ENCODE results near the gene C17orf67.

C17orf67 gene

DNA sequence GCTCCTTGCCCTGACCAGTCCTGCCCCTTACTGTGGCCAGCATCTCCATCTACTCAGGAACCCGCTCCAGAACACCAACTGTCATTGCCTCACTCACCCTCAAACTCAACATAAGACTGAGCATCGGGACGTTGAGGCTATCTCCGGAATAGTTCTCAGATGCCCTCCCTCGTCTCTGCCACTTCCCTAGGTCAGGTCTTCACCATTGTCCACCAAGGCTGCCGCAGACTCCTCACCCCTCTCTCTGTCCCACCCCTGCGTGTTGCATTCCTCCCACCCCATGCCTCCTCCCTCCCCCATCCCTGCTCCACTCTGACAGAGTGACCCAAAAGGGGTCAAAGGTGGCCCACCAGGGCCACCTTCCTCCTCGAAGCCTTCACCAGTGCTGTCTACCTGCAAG, 37.2 kb downstream of the C17orf67 start:
- ChIA-PET CTCF (no interaction called here), POLR2A (no interaction called here)
- DNase-seq (ENCODE audit: extremely low spot score), result no peak
- TF ChIP-seq SP1 (IDR thresholded peaks at IDR 0.05) (no peak), ARNT (IDR thresholded peaks at IDR 0.05) (no peak), CTBP1 (IDR thresholded peaks at IDR 0.05; ENCODE audit: borderline replicate concordance) (no peak), SUZ12 (IDR thresholded peaks at IDR 0.05) (no peak), FOXK2 (IDR thresholded peaks at IDR 0.05) (no peak)

- TF ChIP-seq PKNOX1 (IDR thresholded peaks at IDR 0.05) (peak; percentile 89), SUZ12 (IDR thresholded peaks at IDR 0.05) (no peak), NFRKB (IDR thresholded peaks at IDR 0.05) (no peak), ZNF384 (IDR thresholded peaks at IDR 0.05) (no peak), CTBP1 (IDR thresholded peaks at IDR 0.05; ENCODE audit: borderline replicate concordance) (peak; percentile 29; the same call in 1 of the 2 replicates), BHLHE40 (IDR thresholded peaks at IDR 0.05; ENCODE audit: borderline replicate concordance) (no peak), SP1 (IDR thresholded peaks at IDR 0.05) (no peak)
- ChIA-PET CTCF (no interaction called here), POLR2A (no interaction called here)
- no peak for DNase-seq (ENCODE audit: extremely low spot score)
These were observed 38.4 kb downstream of the C17orf67 start for GRCh38 chr17:56795221-56795865.

GRCh38 chr17:56793957-56794356, 39.8 kb downstream of the C17orf67 start:
- TF ChIP-seq PKNOX1 (IDR thresholded peaks at IDR 0.05), result peak; percentile 67
- 0 out of 2 replicates have a peak, but pooled peaks have one; percentile 40 for TF ChIP-seq CTBP1 (IDR thresholded peaks at IDR 0.05; ENCODE audit: borderline replicate concordance)
- no peak for TF ChIP-seq LEF1 (IDR thresholded peaks at IDR 0.05; ENCODE audit: borderline replicate concordance)
- POLR2A ChIA-PET, result no interaction called here
- no peak for DNase-seq (ENCODE audit: extremely low spot score)
- CTCF ChIA-PET, result interaction anchor here (1.7 kb wide), 1 partner anchor 26 kb away, joined by 3 read pairs; no protein-coding TSS in a partner anchor

DNA sequence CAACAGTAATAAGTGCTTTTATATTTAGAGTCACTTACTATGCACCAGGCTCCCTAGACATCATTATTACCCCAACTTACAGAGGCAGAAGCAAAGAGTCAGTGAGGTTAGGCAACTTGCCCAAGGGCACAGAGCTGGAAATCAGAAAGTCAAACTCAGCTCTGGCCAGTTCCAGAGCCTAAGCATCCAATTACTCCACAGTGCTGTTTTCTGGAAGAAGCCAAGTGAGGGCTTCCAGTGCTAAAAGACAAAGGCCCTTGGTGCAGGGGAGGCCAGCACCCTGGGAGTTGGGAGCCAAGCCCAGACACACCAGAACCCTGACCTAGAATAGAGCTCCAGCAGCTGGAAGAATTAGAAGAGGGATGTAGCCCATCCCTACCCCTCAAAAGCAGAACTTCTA, 40.2 kb downstream of the C17orf67 start:
- no peak for DNase-seq (ENCODE audit: extremely low spot score)
- ChIA-PET POLR2A (no interaction called here), CTCF (interaction anchor here (0.5 to 1.7 kb wide), 2 partner anchors 20 to 26 kb away, joined by 3 to 4 read pairs; no protein-coding TSS in a partner anchor)
- TF ChIP-seq LEF1 (IDR thresholded peaks at IDR 0.05; ENCODE audit: borderline replicate concordance) (no peak), L3MBTL2 (conservative IDR thresholded peaks at IDR 0.05) (no peak)

DNA sequence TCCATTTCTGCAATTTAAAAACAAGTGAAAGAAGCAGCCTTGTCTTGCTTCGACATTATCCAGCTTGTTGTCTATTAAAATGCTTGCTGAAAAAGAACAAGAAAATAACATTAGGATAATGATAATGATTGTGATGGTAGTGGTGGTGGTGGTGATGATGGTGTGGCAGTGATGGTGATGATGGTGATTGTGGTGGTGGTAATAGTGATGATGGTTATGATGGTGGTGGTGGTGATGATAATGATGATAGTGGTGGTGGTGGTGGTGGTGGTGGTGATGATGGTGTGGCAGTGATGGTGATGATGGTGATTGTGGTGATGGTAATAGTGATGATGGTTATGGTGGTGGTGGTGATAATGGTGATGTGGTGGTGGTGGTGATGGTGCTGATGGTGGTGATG, 41.5 kb downstream of the C17orf67 start:
- no peak for DNase-seq (ENCODE audit: extremely low spot score)
- CTCF ChIA-PET, result no interaction called here
- POLR2A ChIA-PET, result no interaction called here
- TF ChIP-seq FOXA1 (IDR thresholded peaks at IDR 0.05) (no peak), ARNT (IDR thresholded peaks at IDR 0.05) (no peak), PKNOX1 (IDR thresholded peaks at IDR 0.05) (no peak), ELF4 (IDR thresholded peaks at IDR 0.05) (no peak), SUZ12 (IDR thresholded peaks at IDR 0.05) (no peak), L3MBTL2 (conservative IDR thresholded peaks at IDR 0.05) (no peak), BHLHE40 (IDR thresholded peaks at IDR 0.05; ENCODE audit: borderline replicate concordance) (no peak), LEF1 (IDR thresholded peaks at IDR 0.05; ENCODE audit: borderline replicate concordance) (no peak), CTBP1 (IDR thresholded peaks at IDR 0.05; ENCODE audit: borderline replicate concordance) (no peak), HDGF (IDR thresholded peaks at IDR 0.05; ENCODE audit: borderline replicate concordance) (no peak), FOXK2 (IDR thresholded peaks at IDR 0.05) (no peak), NFRKB (IDR thresholded peaks at IDR 0.05) (no peak), SP1 (IDR thresholded peaks at IDR 0.05) (no peak), ZNF384 (IDR thresholded peaks at IDR 0.05) (no peak), TARDBP (IDR thresholded peaks at IDR 0.05) (no peak), FOXM1 (IDR thresholded peaks at IDR 0.05; ENCODE audit: borderline replicate concordance) (no peak)

GRCh38 chr17:56786989-56787482, 46.7 kb downstream of the C17orf67 start:
- POLR2A ChIA-PET, result interaction anchor here (0.8 kb wide), 1 partner anchor 298 kb away, joined by 3 read pairs; no protein-coding TSS in a partner anchor
- TF ChIP-seq SP1 (IDR thresholded peaks at IDR 0.05), result no peak
- no peak for TF ChIP-seq SUZ12 (IDR thresholded peaks at IDR 0.05)
- no peak for TF ChIP-seq TARDBP (IDR thresholded peaks at IDR 0.05)
- no peak for TF ChIP-seq FOXA1 (IDR thresholded peaks at IDR 0.05)
- TF ChIP-seq FOXM1 (IDR thresholded peaks at IDR 0.05; ENCODE audit: borderline replicate concordance), result no peak
- no peak for TF ChIP-seq ARNT (IDR thresholded peaks at IDR 0.05)
- no peak for TF ChIP-seq HDGF (IDR thresholded peaks at IDR 0.05; ENCODE audit: borderline replicate concordance)
- no peak for TF ChIP-seq PKNOX1 (IDR thresholded peaks at IDR 0.05)
- CTCF ChIA-PET, result no interaction called here
- no peak for DNase-seq (ENCODE audit: extremely low spot score)

Data from HEK293T (cell line).